A549 (cell line): Measurements from ENCODE around the gene OGDH.

ENCODE experiments used
- BHLHE40 ChIP-seq: IDR thresholded peaks from 2 replicates; pipeline ENCODE4 v1.6.1; 2012; ENCODE audit warnings: low read depth, low read length, inconsistent platforms
- CEBPB ChIP-seq, 2 experiments: fragments of >200 bp in 1 of 2; sonication (Bioruptor Twin) in 1 of 2; formaldehyde crosslinking in 1 of 2; IDR thresholded peaks; 2 replicates each; pipeline ENCODE4 v1.6.1; 2012 to 2016
- CTCF ChIP-seq: fragments of >200 bp; sonication (Bioruptor Twin); formaldehyde crosslinking; IDR thresholded peaks from 3 replicates; pipeline ENCODE4 v1.5.1; 2016
- EP300 ChIP-seq, 2 experiments: fragments of >200 bp; sonication (Bioruptor Twin); formaldehyde crosslinking; IDR thresholded peaks; 2 replicates in 1 of 2; 3 replicates in 1 of 2; pipeline ENCODE4 v1.6.1; 2016 to 2017
- ESRRA ChIP-seq: fragments of 150-350 bp; IDR thresholded peaks from 2 replicates; pipeline ENCODE4 v1.6.1; 2014; ENCODE audit warnings: mild to moderate bottlenecking, low read length, borderline replicate concordance
- MAX ChIP-seq: IDR thresholded peaks from 2 replicates; pipeline ENCODE4 v1.6.1; 2012
- NR3C1 ChIP-seq: fragments of >200 bp; sonication (Bioruptor Twin); formaldehyde crosslinking; IDR thresholded peaks from 3 replicates; pipeline ENCODE4 v1.6.1; 2017
- POLR2A ChIP-seq: IDR thresholded peaks from 2 replicates; pipeline ENCODE4 v1.6.1; 2012; ENCODE audit warnings: mild to moderate bottlenecking, low read length
- RAD21 ChIP-seq, 2 experiments: fragments of >200 bp in 1 of 2; sonication (Bioruptor Twin) in 1 of 2; formaldehyde crosslinking in 1 of 2; IDR thresholded peaks in 1 of 2; conservative IDR thresholded peaks in 1 of 2; 2 replicates in 1 of 2; 3 replicates in 1 of 2; pipeline ENCODE4 v1.6.1; 2012 to 2018; ENCODE audit warnings: inconsistent platforms in 1 of 2
- REST ChIP-seq: fragments of 200-600 bp; sonication (generic); IDR thresholded peaks from 2 replicates; pipeline ENCODE4 v1.6.1; 2016; ENCODE audit warnings: antibody characterized with exemption, mild to moderate bottlenecking, moderate library complexity
- TFCP2L1 ChIP-seq: fragments of 250-450 bp; sonication (Bioruptor Pico); IDR thresholded peaks from 2 replicates; pipeline ENCODE4 v1.5.0; 2021; ENCODE audit warnings: mild to moderate bottlenecking
- ZC3H11A ChIP-seq: fragments of 450-650 bp; IDR thresholded peaks from 2 replicates; pipeline ENCODE4 v1.6.1; 2014; ENCODE audit warnings: antibody characterized with exemption, mild to moderate bottlenecking
- ZNF302 ChIP-seq: fragments of 250-450 bp; sonication (Bioruptor Pico); IDR thresholded peaks from 2 replicates; pipeline ENCODE4 v1.9.0; 2021; ENCODE audit warnings: inconsistent platforms, mild to moderate bottlenecking, moderate library complexity

GRCh38 chr7:44575054-44575453 is 31.4 kb upstream of the OGDH start:
- TF ChIP-seq CEBPB (IDR thresholded peaks at IDR 0.05): no peak
- TF ChIP-seq CTCF: no peak
- TF ChIP-seq TFCP2L1 (CRISPR knock-in tag): no peak
- no peak for TF ChIP-seq ESRRA
- TF ChIP-seq REST: no peak
- no peak for TF ChIP-seq ZNF302 (CRISPR knock-in tag)
- TF ChIP-seq POLR2A: no peak
- TF ChIP-seq ZC3H11A: no peak
- TF ChIP-seq EP300 (IDR thresholded peaks at IDR 0.05): no peak
- TF ChIP-seq RAD21 (conservative IDR thresholded peaks at IDR 0.05 in 1 of 2, IDR thresholded peaks at IDR 0.05 in 1 of 2): no peak
- TF ChIP-seq MAX: no peak
- TF ChIP-seq NR3C1: no peak
- no peak for TF ChIP-seq BHLHE40
